ENCODE results near the gene SLC6A8.

The SLC6A8 gene

DNA sequence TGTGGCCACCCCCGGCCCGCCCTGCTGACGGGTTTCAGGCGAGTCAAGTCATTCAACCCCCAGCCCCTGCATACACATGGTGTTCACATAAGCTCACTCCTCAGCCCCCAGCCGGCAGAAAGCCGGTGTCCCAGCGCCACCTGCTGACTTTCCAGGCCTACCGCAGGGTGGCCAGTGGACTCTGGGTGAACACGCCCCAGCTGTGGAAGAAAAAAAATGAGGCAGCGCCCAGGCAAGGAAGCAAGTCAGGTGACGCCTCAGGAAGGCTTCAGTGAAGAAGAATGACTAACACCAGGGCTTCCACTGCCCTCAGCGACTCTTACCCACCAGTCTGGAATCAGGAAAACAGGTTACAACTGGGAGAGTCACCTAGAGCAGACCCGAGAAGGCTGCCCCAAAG lies 20.7 kb downstream of the SLC6A8 start:
- H3K4me2 ChIP-seq (ENCODE audit: low read length) = no peak overlapping the region
- no peak overlapping the region for H3K4me3 ChIP-seq (ENCODE audit: low read length)

DNA sequence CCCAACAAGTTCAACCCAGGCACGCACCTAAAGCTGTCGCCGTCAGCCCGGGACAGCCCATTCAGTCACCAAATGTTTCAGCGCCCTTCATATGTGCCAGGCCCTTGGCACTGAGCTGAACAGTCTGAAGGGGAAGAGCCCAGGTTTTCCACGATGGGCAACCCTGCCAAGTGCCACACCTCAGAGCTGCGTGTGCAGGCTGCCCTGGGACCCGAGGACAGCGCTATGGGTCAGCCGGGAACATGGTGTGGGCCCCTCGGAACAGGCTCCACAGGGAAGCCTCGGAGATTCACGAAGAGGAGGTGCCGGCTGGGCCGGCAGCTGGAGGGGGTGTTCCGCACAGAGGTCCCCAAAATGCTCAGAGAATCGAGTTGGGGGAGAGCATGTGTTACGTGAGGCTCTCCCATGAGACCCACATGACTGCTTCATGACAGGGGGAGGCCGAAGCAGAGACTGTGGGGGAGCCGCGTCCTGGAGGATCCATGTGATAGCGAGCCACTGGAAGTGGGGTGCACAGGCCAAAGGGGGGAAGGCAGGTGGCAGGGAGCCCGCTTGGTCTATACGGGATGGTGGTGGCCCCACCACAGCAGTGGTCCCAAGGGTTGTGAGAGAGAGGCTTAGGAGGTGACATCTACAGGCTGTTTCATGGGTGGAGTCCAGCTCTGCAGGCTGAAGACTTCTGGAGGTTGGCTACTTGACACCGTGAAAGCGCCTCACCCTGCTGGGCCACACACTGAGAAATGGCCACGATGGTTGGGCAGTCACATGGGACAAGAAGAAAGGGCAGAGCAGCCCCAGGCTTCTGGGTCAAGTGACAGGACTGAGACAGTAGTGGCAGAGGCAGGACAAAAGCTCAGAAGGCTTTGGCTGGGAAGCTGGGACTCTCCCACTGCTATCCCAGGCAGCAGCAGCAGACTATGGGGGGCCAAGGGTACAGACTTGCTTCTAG lies 22.3 kb downstream of the SLC6A8 start:
- Histone ChIP-seq H3K36me3 (replicated peaks; ENCODE audit: low read depth, low read length) (peaks cover 8% of the 10 kb centered on the region), H3K9me3 (ENCODE audit: insufficient read depth, low read length) (no peaks in the 10 kb centered on the region), H3K27ac (ENCODE audit: low read length) (no peak overlapping the region), H3K4me3 (ENCODE audit: low read length) (no peak overlapping the region), H3K79me2 (ENCODE audit: low read length) (no peaks in the 10 kb centered on the region), H3K4me1 (ENCODE audit: low read length) (no peaks in the 10 kb centered on the region), H4K20me1 (ENCODE audit: insufficient read depth, low read length) (no peaks in the 10 kb centered on the region), H3K27me3 (ENCODE audit: low read depth, low read length) (no peaks in the 10 kb centered on the region), H3K9ac (ENCODE audit: low read length) (no peak overlapping the region), H3K4me2 (ENCODE audit: low read length) (no peak overlapping the region), H2AFZ (ENCODE audit: low read depth, low read length) (no peak overlapping the region)
- TF ChIP-seq, protein P1, sequence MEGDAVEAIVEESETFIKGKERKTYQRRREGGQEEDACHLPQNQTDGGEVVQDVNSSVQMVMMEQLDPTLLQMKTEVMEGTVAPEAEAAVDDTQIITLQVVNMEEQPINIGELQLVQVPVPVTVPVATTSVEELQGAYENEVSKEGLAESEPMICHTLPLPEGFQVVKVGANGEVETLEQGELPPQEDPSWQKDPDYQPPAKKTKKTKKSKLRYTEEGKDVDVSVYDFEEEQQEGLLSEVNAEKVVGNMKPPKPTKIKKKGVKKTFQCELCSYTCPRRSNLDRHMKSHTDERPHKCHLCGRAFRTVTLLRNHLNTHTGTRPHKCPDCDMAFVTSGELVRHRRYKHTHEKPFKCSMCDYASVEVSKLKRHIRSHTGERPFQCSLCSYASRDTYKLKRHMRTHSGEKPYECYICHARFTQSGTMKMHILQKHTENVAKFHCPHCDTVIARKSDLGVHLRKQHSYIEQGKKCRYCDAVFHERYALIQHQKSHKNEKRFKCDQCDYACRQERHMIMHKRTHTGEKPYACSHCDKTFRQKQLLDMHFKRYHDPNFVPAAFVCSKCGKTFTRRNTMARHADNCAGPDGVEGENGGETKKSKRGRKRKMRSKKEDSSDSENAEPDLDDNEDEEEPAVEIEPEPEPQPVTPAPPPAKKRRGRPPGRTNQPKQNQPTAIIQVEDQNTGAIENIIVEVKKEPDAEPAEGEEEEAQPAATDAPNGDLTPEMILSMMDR (IDR thresholded peaks at IDR 0.05; ENCODE audit: low read depth, low read length) = no peak
- TF ChIP-seq EZH2phosphoT487 (IDR thresholded peaks at IDR 0.05; ENCODE audit: low read depth) = no peak

More for the DNA sequence above, 20.7 kb downstream of the SLC6A8 start:
- Histone ChIP-seq H3K36me3 (replicated peaks; ENCODE audit: low read depth, low read length) (no peaks in the 10 kb centered on the region), H3K4me1 (ENCODE audit: low read length) (no peaks in the 10 kb centered on the region), H3K79me2 (ENCODE audit: low read length) (no peaks in the 10 kb centered on the region), H3K9ac (ENCODE audit: low read length) (no peak overlapping the region), H2AFZ (ENCODE audit: low read depth, low read length) (no peak overlapping the region), H3K27ac (ENCODE audit: low read length) (no peak overlapping the region), H3K27me3 (ENCODE audit: low read depth, low read length) (no peaks in the 10 kb centered on the region), H4K20me1 (ENCODE audit: insufficient read depth, low read length) (no peaks in the 10 kb centered on the region), H3K9me3 (ENCODE audit: insufficient read depth, low read length) (no peaks in the 10 kb centered on the region)
- TF ChIP-seq, protein P1 (IDR thresholded peaks at IDR 0.05; ENCODE audit: low read depth, low read length) = peak; percentile 46
- TF ChIP-seq EZH2phosphoT487 (IDR thresholded peaks at IDR 0.05; ENCODE audit: low read depth) = no peak

GRCh38 chrX:153714256-153714655 lies 26.5 kb downstream of the SLC6A8 start:
- TF ChIP-seq, protein P1 (IDR thresholded peaks at IDR 0.05; ENCODE audit: low read depth, low read length) = no peak
- no peak for TF ChIP-seq EZH2phosphoT487 (IDR thresholded peaks at IDR 0.05; ENCODE audit: low read depth)
- no peak overlapping the region for H3K9ac ChIP-seq (ENCODE audit: low read length)
- no peaks in the 10 kb centered on the region for H4K20me1 ChIP-seq (ENCODE audit: insufficient read depth, low read length)
- no peaks in the 10 kb centered on the region for H3K4me1 ChIP-seq (ENCODE audit: low read length)
- H3K27me3 ChIP-seq (ENCODE audit: low read depth, low read length) = no peaks in the 10 kb centered on the region
- H3K4me2 ChIP-seq (ENCODE audit: low read length) = no peak overlapping the region
- H3K4me3 ChIP-seq (ENCODE audit: low read length) = no peak overlapping the region
- no peak overlapping the region for H2AFZ ChIP-seq (ENCODE audit: low read depth, low read length)
- no peaks in the 10 kb centered on the region for H3K9me3 ChIP-seq (ENCODE audit: insufficient read depth, low read length)
- no peak overlapping the region for H3K27ac ChIP-seq (ENCODE audit: low read length)
- no peaks in the 10 kb centered on the region for H3K79me2 ChIP-seq (ENCODE audit: low read length)
- peaks cover 27% of the 10 kb centered on the region for H3K36me3 ChIP-seq (replicated peaks; ENCODE audit: low read depth, low read length)

- H4K20me1 ChIP-seq (ENCODE audit: insufficient read depth, low read length) = 0 out of 2 replicates have a peak, but pooled peaks cover 6% of the 10 kb centered on the region
- no peak overlapping the region for H3K27ac ChIP-seq (ENCODE audit: low read length)
- H3K9me3 ChIP-seq (ENCODE audit: insufficient read depth, low read length) = no peaks in the 10 kb centered on the region
- no peak overlapping the region for H3K4me3 ChIP-seq (ENCODE audit: low read length)
- peaks cover 3% of the 10 kb centered on the region for H3K4me1 ChIP-seq (ENCODE audit: low read length)
- peaks cover 12% of the 10 kb centered on the region for H3K79me2 ChIP-seq (ENCODE audit: low read length)
- peaks cover 46% of the 10 kb centered on the region for H3K36me3 ChIP-seq (replicated peaks; ENCODE audit: low read depth, low read length)
- TF ChIP-seq, protein P1 (IDR thresholded peaks at IDR 0.05; ENCODE audit: low read depth, low read length) = no peak
- no peak for TF ChIP-seq EZH2phosphoT487 (IDR thresholded peaks at IDR 0.05; ENCODE audit: low read depth)
- no peak overlapping the region for H2AFZ ChIP-seq (ENCODE audit: low read depth, low read length)
- H3K9ac ChIP-seq (ENCODE audit: low read length) = no peak overlapping the region
- no peaks in the 10 kb centered on the region for H3K27me3 ChIP-seq (ENCODE audit: low read depth, low read length)
- H3K4me2 ChIP-seq (ENCODE audit: low read length) = no peak overlapping the region
Observed at GRCh38 chrX:153717445-153717844, 29.7 kb downstream of the SLC6A8 start.

Data from OCI-LY3 (cell line).